Measurements from ENCODE around the gene KIFAP3. TPM values are rescaled to one million over a fixed set of nuclear protein-coding genes. Genes with fewer than 3 reads are reported as not detected.

Gene KIFAP3
- total and polyA plus RNA-seq, 2 of the 8 experiments (the other 6 are each of a cell fraction or from before 2014, with no cell fraction given): 1.3 to 3.2 TPM

DNA sequence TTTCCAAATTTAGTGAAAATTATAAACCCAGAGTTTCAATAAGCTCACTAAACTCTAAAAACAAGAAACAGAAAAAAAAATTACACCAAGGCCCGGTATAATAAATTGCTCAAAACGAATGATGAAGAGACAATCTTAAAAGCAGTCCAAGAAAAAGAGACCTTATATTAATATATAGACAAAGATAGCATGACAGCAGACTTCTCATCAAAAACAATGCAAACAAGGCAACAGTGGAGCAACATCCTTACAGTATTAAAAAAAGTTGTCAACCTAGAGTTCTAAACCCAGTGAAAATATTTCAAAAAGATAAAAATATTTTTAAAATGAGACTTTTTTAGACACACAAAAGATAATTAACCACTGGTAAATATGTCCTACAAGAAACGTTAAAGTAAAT, 46.7 kb downstream of the KIFAP3 start:
- POLR2A ChIA-PET (ENCODE audit: partially characterized antibody): no interaction called here
- no peak for FAIRE-seq
- no peak overlapping the region for H2BK20ac ChIP-seq (ENCODE audit: low read length)
- TF ChIP-seq EP300 (IDR thresholded peaks at IDR 0.05; ENCODE audit: borderline replicate concordance in 1 of 2, low read depth in 2 of 2, low read length in 2 of 2) (no peak), RAD21 (IDR thresholded peaks at IDR 0.05 in 1 of 2, conservative IDR thresholded peaks at IDR 0.05 in 1 of 2; ENCODE audit: low read depth in 2 of 2, low read length in 2 of 2) (no peak), SRF (IDR thresholded peaks at IDR 0.05; ENCODE audit: low read depth, low read length) (no peak), CEBPB (IDR thresholded peaks at IDR 0.05; ENCODE audit: low read depth, low read length) (no peak), HDAC6 (IDR thresholded peaks at IDR 0.05; ENCODE audit: low read depth, low read length) (no peak), GABPA (IDR thresholded peaks at IDR 0.05; ENCODE audit: borderline replicate concordance, insufficient read depth, low read length) (no peak), ZNF274 (IDR thresholded peaks at IDR 0.05; ENCODE audit: borderline replicate concordance, extremely low read depth, low read length) (no peak), RFX5 (IDR thresholded peaks at IDR 0.05; ENCODE audit: borderline replicate concordance, low read depth, low read length) (no peak)
- TF ChIP-seq, protein P1, sequence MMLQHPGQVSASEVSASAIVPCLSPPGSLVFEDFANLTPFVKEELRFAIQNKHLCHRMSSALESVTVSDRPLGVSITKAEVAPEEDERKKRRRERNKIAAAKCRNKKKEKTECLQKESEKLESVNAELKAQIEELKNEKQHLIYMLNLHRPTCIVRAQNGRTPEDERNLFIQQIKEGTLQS (IDR thresholded peaks at IDR 0.05; ENCODE audit: insufficient read depth, low read depth, low read length): no peak
- TF ChIP-seq, protein P2, sequence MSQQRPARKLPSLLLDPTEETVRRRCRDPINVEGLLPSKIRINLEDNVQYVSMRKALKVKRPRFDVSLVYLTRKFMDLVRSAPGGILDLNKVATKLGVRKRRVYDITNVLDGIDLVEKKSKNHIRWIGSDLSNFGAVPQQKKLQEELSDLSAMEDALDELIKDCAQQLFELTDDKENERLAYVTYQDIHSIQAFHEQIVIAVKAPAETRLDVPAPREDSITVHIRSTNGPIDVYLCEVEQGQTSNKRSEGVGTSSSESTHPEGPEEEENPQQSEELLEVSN (IDR thresholded peaks at IDR 0.05): no peak

More for the DNA sequence above, 46.7 kb downstream of the KIFAP3 start:
- Histone ChIP-seq H3K23me2 (ENCODE audit: low read depth, low read length) (no peaks in the 10 kb centered on the region), H4K5ac (ENCODE audit: insufficient read length, low read depth, low read length) (no peak overlapping the region), H3K23ac (ENCODE audit: insufficient read length) (no peak overlapping the region), H2BK5ac (ENCODE audit: low read depth, low read length) (no peak overlapping the region), H3K79me1 (ENCODE audit: low read depth, low read length) (no peaks in the 10 kb centered on the region), H2BK15ac (ENCODE audit: low read length) (no peak overlapping the region), H2AFZ (ENCODE audit: low read length) (no peak overlapping the region), H3K36me3 (ENCODE audit: control insufficient read depth in 2 of 4, insufficient read depth in 4 of 4, low read length in 3 of 4) (no peaks in the 10 kb centered on the region; a peak in 1 of 8 replicates), H3K56ac (replicated peaks; ENCODE audit: insufficient read length, low read depth, low read length) (no peak overlapping the region), H3K9ac (replicated peaks in 1 of 4; ENCODE audit: extremely low read depth in 1 of 4, low read depth in 3 of 4, low read length in 3 of 4) (no peak overlapping the region), H4K8ac (ENCODE audit: extremely low read depth, insufficient read depth, low read length) (no peak overlapping the region), H3K9me3 (ENCODE audit: insufficient read depth in 2 of 2, low read depth in 1 of 2, low read length in 1 of 2) (no peaks in the 10 kb centered on the region), H4K20me1 (replicated peaks in 1 of 2; ENCODE audit: control insufficient read depth in 1 of 2, insufficient read depth in 2 of 2, low read length in 2 of 2) (no peaks in the 10 kb centered on the region), H3K27me3 (replicated peaks in 1 of 4; ENCODE audit: control insufficient read depth in 3 of 4, extremely low read depth in 1 of 4, insufficient read depth in 3 of 4, low read length in 3 of 4) (no peaks in the 10 kb centered on the region), H4K91ac (replicated peaks; ENCODE audit: insufficient read length, low read length) (no peak overlapping the region), H3K4me3 (ENCODE audit: extremely low read depth in 1 of 4, insufficient read depth in 2 of 4, low read depth in 3 of 4, low read length in 4 of 4) (no peak overlapping the region), H2BK120ac (replicated peaks; ENCODE audit: low read depth, low read length) (no peak overlapping the region), H3K4ac (replicated peaks; ENCODE audit: insufficient read length, low read depth, low read length) (no peak overlapping the region), H2AK5ac (ENCODE audit: low read depth, low read length) (no peak overlapping the region), H3K14ac (ENCODE audit: insufficient read length) (no peak overlapping the region), H3K4me1 (replicated peaks in 1 of 4; ENCODE audit: control insufficient read depth in 3 of 4, insufficient read depth in 4 of 4, low read length in 3 of 4) (no peaks in the 10 kb centered on the region), H3K4me2 (ENCODE audit: insufficient read depth in 1 of 2, low read depth in 2 of 2, low read length in 2 of 2) (no peak overlapping the region), H3K79me2 (ENCODE audit: control insufficient read depth in 1 of 2, insufficient read depth in 2 of 2, low read length in 2 of 2) (no peaks in the 10 kb centered on the region), H3K18ac (ENCODE audit: extremely low read depth, low read length) (no peak overlapping the region), H2BK12ac (ENCODE audit: low read depth, low read length) (no peak overlapping the region), H3K27ac (ENCODE audit: low read depth, low read length) (no peak overlapping the region)
- WGBS, 2 experiments (ENCODE audit: extremely low coverage in 1 of 2, insufficient coverage in 1 of 2, insufficient read length in 1 of 2, insufficient replicate concordance in 2 of 2, low coverage in 1 of 2, low lambda C conversion rate in 2 of 2, missing lambda C conversion rate in 1 of 2): 92% methylated on average over 3 of the region's 3 CpGs; no CpG with 5 or more reads in 1 of the 2 experiments
- DNase-seq (ENCODE audit: low read depth in 1 of 2, low spot score in 2 of 2): no peak
- CTCF ChIA-PET (ENCODE audit: partially characterized antibody): no interaction called here

Measured in H1 (cell line).